HEK293 (cell line): ENCODE data around the gene PPM1L.

Source experiments
- CTCF ChIP-seq: fragments of 450-650 bp; formaldehyde crosslinking; IDR thresholded peaks from 2 replicates; pipeline ENCODE4 v1.5.1; 2016; ENCODE audit warnings: missing biosample characterization, missing genetic modification characterization
- KLF17 ChIP-seq: fragments of 450-650 bp; formaldehyde crosslinking; IDR thresholded peaks from 2 replicates; pipeline ENCODE4 v1.5.1; 2016; ENCODE audit warnings: missing biosample characterization, missing genetic modification characterization
- MEIS1 ChIP-seq: sonication (generic); formaldehyde crosslinking; IDR thresholded peaks from 2 replicates; pipeline ENCODE4 v1.8.1; 2022; ENCODE audit warnings: missing genetic modification reagents, mild to moderate bottlenecking, borderline replicate concordance
- OSR2 ChIP-seq: fragments of 450-650 bp; formaldehyde crosslinking; IDR thresholded peaks from 2 replicates; pipeline ENCODE4 v1.5.1; 2016; ENCODE audit warnings: missing biosample characterization, missing genetic modification characterization
- PBX3 ChIP-seq: sonication (generic); formaldehyde crosslinking; IDR thresholded peaks from 2 replicates; pipeline ENCODE4 v1.8.1; 2022; ENCODE audit warnings: mild to moderate bottlenecking, moderate library complexity, missing genetic modification reagents
- YY1 ChIP-seq: fragments of 450-650 bp; formaldehyde crosslinking; IDR thresholded peaks from 2 replicates; pipeline ENCODE4 v1.5.1; 2018; ENCODE audit warnings: missing biosample characterization, missing genetic modification characterization
- ZNF292 ChIP-seq: fragments of 450-650 bp; formaldehyde crosslinking; IDR thresholded peaks from 2 replicates; pipeline ENCODE4 v1.5.1; 2016; ENCODE audit warnings: low read depth, missing biosample characterization, missing genetic modification characterization, borderline replicate concordance
- ZNF394 ChIP-seq: fragments of 450-650 bp; formaldehyde crosslinking; IDR thresholded peaks from 2 replicates; pipeline ENCODE4 v1.5.1; 2016; ENCODE audit warnings: missing biosample characterization, missing genetic modification characterization, mild to moderate bottlenecking, moderate library complexity, borderline replicate concordance
- ZNF423 ChIP-seq: fragments of 450-650 bp; formaldehyde crosslinking; IDR thresholded peaks from 2 replicates; pipeline ENCODE4 v1.5.1; 2016; ENCODE audit warnings: missing biosample characterization, missing genetic modification characterization
- ZNF561 ChIP-seq: fragments of 450-650 bp; IDR thresholded peaks from 2 replicates; pipeline ENCODE4 v1.5.1; 2018; ENCODE audit warnings: missing biosample characterization, missing genetic modification characterization, borderline replicate concordance
- ZNF571 ChIP-seq: fragments of 450-650 bp; formaldehyde crosslinking; IDR thresholded peaks from 2 replicates; pipeline ENCODE4 v1.5.0; 2017; ENCODE audit warnings: missing biosample characterization, missing genetic modification characterization
- ZNF677 ChIP-seq: fragments of 450-650 bp; IDR thresholded peaks from 2 replicates; pipeline ENCODE4 v1.5.0; 2018; ENCODE audit warnings: missing biosample characterization, mild to moderate bottlenecking, missing genetic modification characterization, moderate library complexity
- ZNF692 ChIP-seq: fragments of 450-650 bp; formaldehyde crosslinking; IDR thresholded peaks from 2 replicates; pipeline ENCODE4 v1.5.1; 2016; ENCODE audit warnings: missing biosample characterization, missing genetic modification characterization
- ZSCAN16 ChIP-seq: fragments of 450-650 bp; formaldehyde crosslinking; IDR thresholded peaks from 2 replicates; pipeline ENCODE4 v1.5.1; 2016; ENCODE audit warnings: missing biosample characterization, missing genetic modification characterization

- TF ChIP-seq CTCF (tag by site-specific recombination) (no peak), ZNF394 (tag by site-specific recombination) (no peak), MEIS1 (CRISPR knock-in tag) (no peak), ZNF571 (tag by site-specific recombination) (no peak), YY1 (tag by site-specific recombination) (no peak), ZSCAN16 (tag by site-specific recombination) (no peak), PBX3 (CRISPR knock-in tag) (no peak), KLF17 (tag by site-specific recombination) (no peak), ZNF561 (tag by site-specific recombination) (no peak), ZNF692 (tag by site-specific recombination) (no peak), ZNF677 (tag by site-specific recombination) (no peak), ZNF423 (tag by site-specific recombination) (no peak), ZNF292 (tag by site-specific recombination) (no peak), OSR2 (tag by site-specific recombination) (no peak)
Measured at GRCh38 chr3:160812304-160812703, 56.3 kb downstream of the PPM1L start.
